ENCODE measurements around the gene BAZ1A. TPM values are rescaled to one million over a fixed set of nuclear protein-coding genes. Genes with fewer than 3 reads are reported as not detected.

BAZ1A gene
- total RNA-seq, 2 donors from 2014 or later, result 25.3 to 31.5 TPM

GRCh38 chr14:34858765-34859164 lies 16.4 kb downstream of the BAZ1A start:
- Histone ChIP-seq H3K4me1 (replicated peaks) (no peaks in the 10 kb centered on the region), H3K27ac (no peak overlapping the region), H3K9me3 (no peaks in the 10 kb centered on the region), H3K36me3 (no peaks in the 10 kb centered on the region), H3K27me3 (replicated peaks; ENCODE audit: insufficient read depth) (no peaks in the 10 kb centered on the region), H3K4me3 (no peak overlapping the region)
- 84% methylated on average over 2 of the region's 2 CpGs for WGBS
- no peak for TF ChIP-seq POLR2A (IDR thresholded peaks at IDR 0.05)
- no peak for TF ChIP-seq POLR2AphosphoS5 (IDR thresholded peaks at IDR 0.05)
- TF ChIP-seq, protein P1, sequence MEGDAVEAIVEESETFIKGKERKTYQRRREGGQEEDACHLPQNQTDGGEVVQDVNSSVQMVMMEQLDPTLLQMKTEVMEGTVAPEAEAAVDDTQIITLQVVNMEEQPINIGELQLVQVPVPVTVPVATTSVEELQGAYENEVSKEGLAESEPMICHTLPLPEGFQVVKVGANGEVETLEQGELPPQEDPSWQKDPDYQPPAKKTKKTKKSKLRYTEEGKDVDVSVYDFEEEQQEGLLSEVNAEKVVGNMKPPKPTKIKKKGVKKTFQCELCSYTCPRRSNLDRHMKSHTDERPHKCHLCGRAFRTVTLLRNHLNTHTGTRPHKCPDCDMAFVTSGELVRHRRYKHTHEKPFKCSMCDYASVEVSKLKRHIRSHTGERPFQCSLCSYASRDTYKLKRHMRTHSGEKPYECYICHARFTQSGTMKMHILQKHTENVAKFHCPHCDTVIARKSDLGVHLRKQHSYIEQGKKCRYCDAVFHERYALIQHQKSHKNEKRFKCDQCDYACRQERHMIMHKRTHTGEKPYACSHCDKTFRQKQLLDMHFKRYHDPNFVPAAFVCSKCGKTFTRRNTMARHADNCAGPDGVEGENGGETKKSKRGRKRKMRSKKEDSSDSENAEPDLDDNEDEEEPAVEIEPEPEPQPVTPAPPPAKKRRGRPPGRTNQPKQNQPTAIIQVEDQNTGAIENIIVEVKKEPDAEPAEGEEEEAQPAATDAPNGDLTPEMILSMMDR (IDR thresholded peaks at IDR 0.05), result no peak
- no peak for DNase-seq (ENCODE audit: low spot score)
- intact Hi-C loops (cut with DNase I), result no loop called here

DNA sequence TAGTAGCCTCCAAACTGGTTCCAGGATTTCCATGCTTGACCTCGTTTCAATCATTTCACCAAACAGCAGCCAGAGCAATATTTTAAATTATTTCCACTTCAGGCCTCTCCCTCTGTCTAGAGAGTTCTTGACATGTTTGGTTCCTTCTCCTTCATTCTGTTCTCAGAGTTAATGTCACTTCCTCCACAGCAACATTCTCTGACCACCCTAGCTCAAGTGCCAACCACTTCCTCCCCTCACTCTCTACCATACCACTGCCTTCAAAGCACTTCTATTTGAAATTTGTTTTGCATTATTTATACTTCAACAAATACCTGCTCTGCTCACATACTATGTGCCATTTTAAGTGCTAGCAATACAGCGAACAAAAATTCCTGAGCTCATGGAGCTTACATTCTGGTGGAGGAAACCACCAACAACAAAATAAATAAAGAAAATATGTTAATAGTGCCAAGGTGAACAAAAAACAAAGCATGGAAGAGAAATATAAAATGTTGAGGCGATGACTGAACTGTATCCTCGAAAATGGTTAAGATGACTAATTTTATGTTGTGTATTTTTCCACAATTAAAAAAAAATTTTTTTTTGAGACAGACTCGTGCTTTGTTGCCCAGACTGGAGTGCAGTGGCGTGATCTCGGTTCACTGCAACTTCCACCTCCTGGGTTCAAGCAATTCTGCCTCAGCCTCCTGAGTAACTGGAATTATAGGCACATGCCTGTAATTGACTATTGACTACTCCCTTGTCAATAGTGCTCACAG lies 17.3 kb downstream of the BAZ1A start:
- Histone ChIP-seq H3K9me3 (no peaks in the 10 kb centered on the region), H3K36me3 (no peaks in the 10 kb centered on the region), H3K27ac (no peak overlapping the region), H3K4me1 (replicated peaks) (no peaks in the 10 kb centered on the region), H3K4me3 (no peak overlapping the region), H3K27me3 (replicated peaks; ENCODE audit: insufficient read depth) (no peaks in the 10 kb centered on the region)
- WGBS, result 94% methylated on average over 6 of the region's 7 CpGs
- intact Hi-C loops (cut with DNase I), result no loop called here
- no peak for DNase-seq (ENCODE audit: low spot score)
- TF ChIP-seq POLR2AphosphoS5 (IDR thresholded peaks at IDR 0.05) (no peak), POLR2A (IDR thresholded peaks at IDR 0.05) (no peak)
- TF ChIP-seq, protein P1 (IDR thresholded peaks at IDR 0.05), result no peak

- DNase-seq (ENCODE audit: low spot score), result no peak
- intact Hi-C loops (cut with DNase I), result no loop called here
- Histone ChIP-seq H3K4me3 (no peak overlapping the region), H3K36me3 (no peaks in the 10 kb centered on the region), H3K9me3 (no peaks in the 10 kb centered on the region), H3K4me1 (replicated peaks) (no peaks in the 10 kb centered on the region), H3K27ac (no peak overlapping the region), H3K27me3 (replicated peaks; ENCODE audit: insufficient read depth) (no peaks in the 10 kb centered on the region)
- TF ChIP-seq, protein P1 (IDR thresholded peaks at IDR 0.05), result no peak
- TF ChIP-seq POLR2A (IDR thresholded peaks at IDR 0.05) (no peak), POLR2AphosphoS5 (IDR thresholded peaks at IDR 0.05) (no peak)
These were observed 22.1 kb downstream of the BAZ1A start for GRCh38 chr14:34853041-34853440.

GRCh38 chr14:34851395-34851794 lies 23.8 kb downstream of the BAZ1A start:
- Histone ChIP-seq H3K36me3 (no peaks in the 10 kb centered on the region), H3K4me1 (replicated peaks) (no peaks in the 10 kb centered on the region), H3K27ac (no peak overlapping the region), H3K4me3 (no peak overlapping the region), H3K27me3 (replicated peaks; ENCODE audit: insufficient read depth) (no peaks in the 10 kb centered on the region), H3K9me3 (no peaks in the 10 kb centered on the region)
- no peak for TF ChIP-seq POLR2A (IDR thresholded peaks at IDR 0.05)
- TF ChIP-seq POLR2AphosphoS5 (IDR thresholded peaks at IDR 0.05), result no peak
- TF ChIP-seq, protein P1 (IDR thresholded peaks at IDR 0.05), result no peak
- intact Hi-C loops (cut with DNase I), result no loop called here
- WGBS, result 55% methylated on average over 2 of the region's 2 CpGs
- no peak for DNase-seq (ENCODE audit: low spot score)

GRCh38 chr14:34845869-34846268 lies 29.3 kb downstream of the BAZ1A start:
- Histone ChIP-seq H3K27ac (no peak overlapping the region), H3K4me1 (replicated peaks) (no peaks in the 10 kb centered on the region), H3K36me3 (no peaks in the 10 kb centered on the region), H3K9me3 (no peaks in the 10 kb centered on the region), H3K27me3 (replicated peaks; ENCODE audit: insufficient read depth) (no peaks in the 10 kb centered on the region), H3K4me3 (no peak overlapping the region)
- DNase-seq (ENCODE audit: low spot score), result no peak
- TF ChIP-seq POLR2A (IDR thresholded peaks at IDR 0.05) (no peak), POLR2AphosphoS5 (IDR thresholded peaks at IDR 0.05) (no peak)
- TF ChIP-seq, protein P1 (IDR thresholded peaks at IDR 0.05), result no peak
- intact Hi-C loops (cut with DNase I), result no loop called here
- 95% methylated on average over 1 of the region's 1 CpG for WGBS

Data from prostate gland (tissue), 2 donors.